ENCODE data around the gene CAPSL.

The CAPSL gene

DNA sequence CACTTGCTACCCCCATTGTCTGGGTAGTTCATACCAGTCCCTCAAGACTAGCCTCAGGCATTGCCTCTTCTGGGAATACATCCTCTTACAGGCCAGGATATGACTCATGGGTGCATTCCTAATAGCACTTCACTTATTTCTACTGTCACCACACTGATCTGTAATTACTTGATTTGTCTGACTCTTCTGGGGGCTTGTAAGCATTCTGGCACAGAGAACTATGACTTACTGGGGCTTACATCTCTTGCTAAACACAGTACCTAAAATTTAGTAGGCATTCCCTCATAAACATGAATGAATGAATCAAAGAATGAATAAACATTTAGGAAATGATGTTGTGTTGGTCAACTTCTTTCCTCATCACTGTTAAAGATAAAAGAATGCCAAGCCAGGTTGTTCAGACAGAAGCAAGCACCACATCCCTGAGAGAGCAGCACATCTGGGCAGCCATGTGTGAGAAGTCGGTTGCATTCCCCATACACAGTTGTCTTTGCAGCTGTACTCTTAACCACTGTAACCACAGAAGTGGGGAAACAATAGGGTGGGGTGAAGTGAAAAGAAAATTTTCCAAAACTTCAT lies 54.1 kb downstream of the CAPSL start:
- H3K27ac ChIP-seq = no peak overlapping the region
- TF ChIP-seq, protein P1, sequence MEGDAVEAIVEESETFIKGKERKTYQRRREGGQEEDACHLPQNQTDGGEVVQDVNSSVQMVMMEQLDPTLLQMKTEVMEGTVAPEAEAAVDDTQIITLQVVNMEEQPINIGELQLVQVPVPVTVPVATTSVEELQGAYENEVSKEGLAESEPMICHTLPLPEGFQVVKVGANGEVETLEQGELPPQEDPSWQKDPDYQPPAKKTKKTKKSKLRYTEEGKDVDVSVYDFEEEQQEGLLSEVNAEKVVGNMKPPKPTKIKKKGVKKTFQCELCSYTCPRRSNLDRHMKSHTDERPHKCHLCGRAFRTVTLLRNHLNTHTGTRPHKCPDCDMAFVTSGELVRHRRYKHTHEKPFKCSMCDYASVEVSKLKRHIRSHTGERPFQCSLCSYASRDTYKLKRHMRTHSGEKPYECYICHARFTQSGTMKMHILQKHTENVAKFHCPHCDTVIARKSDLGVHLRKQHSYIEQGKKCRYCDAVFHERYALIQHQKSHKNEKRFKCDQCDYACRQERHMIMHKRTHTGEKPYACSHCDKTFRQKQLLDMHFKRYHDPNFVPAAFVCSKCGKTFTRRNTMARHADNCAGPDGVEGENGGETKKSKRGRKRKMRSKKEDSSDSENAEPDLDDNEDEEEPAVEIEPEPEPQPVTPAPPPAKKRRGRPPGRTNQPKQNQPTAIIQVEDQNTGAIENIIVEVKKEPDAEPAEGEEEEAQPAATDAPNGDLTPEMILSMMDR (IDR thresholded peaks at IDR 0.05) = no peak
- TF ChIP-seq ZFX (IDR thresholded peaks at IDR 0.05; ENCODE audit: borderline replicate concordance) = no peak

DNA sequence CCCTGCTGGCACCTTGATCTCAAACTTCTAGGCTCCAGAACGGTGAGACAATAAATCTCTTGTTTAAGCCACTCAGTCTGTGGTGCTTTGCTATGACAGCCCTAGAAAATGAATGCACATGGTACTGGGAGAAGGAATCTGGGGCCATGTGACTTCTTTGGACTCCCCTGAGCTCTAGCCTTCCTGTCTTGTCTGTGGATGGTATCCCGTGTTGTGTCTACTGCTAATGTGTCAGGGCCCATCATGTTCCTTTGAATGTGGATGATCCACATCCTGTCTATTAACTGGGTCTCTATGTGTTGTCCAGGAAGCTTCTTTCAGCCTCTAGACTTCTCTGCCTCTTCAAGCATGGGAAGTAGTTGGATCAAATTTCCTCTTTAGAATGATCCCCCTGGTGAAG lies 56.7 kb downstream of the CAPSL start:
- no peak for TF ChIP-seq ZFX (IDR thresholded peaks at IDR 0.05; ENCODE audit: borderline replicate concordance)
- TF ChIP-seq, protein P1 (IDR thresholded peaks at IDR 0.05) = no peak
- no peak overlapping the region for H3K27ac ChIP-seq

DNA sequence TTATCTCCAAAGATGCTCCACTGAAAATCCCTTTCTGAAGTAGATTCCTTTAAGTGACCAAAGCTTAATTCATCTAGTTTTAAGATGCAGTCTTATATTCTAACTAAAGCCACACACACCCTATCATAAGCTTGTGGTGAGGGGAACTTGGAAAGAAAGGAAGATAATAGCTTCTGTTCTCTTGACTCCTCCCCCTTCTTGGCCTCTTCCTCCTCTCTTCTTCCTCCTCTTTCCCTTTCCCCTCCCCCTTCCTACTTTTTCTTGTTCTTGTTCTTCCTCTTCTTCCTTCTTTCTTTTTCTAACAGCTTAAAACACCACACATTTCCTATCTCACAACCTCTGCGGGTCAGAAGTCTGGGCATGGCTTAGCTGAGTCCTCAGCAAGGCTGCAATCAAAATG lies 58.3 kb downstream of the CAPSL start:
- TF ChIP-seq ZFX (IDR thresholded peaks at IDR 0.05; ENCODE audit: borderline replicate concordance) = no peak
- TF ChIP-seq, protein P1 (IDR thresholded peaks at IDR 0.05) = no peak
- H3K27ac ChIP-seq = no peak overlapping the region

DNA sequence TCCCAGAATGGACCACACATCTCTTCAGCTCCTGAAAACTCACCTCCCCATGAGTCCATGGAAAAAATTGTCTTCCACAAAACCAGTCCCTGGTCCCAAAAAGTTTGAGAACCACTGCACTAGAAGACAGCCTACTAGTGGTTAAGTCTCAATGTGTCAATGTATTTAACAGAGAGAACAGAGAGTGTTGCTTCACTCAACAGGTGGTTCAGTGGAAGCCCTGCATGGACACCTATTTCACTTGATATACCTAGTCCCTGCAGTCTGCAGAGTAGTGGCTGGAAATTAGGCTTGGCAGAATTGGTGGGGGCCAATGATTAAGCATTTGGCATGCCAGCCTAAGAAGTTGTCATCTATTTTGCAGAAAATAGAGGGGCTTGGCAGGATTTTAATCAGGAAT lies 58.8 kb downstream of the CAPSL start:
- no peak overlapping the region for H3K27ac ChIP-seq
- TF ChIP-seq, protein P1 (IDR thresholded peaks at IDR 0.05) = no peak
- TF ChIP-seq ZFX (IDR thresholded peaks at IDR 0.05; ENCODE audit: borderline replicate concordance) = no peak

DNA sequence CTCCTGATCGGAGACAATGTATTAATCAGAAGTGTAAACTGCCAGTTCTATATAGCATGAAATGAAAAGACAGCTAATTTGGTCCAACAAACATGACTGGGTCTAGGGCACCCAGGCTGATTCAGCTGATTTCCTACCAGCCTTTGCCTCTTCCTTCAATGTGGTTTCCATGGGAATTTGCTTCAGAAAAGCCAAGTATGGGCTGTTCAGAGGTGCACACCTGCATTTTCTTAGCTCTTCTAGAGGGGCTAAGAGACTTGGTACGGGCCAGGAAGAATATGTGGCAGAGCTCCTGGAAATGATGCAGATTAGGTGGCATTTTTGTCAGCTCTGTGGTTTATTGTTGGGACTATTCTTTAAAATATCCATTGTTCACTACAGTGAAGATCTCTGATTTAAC lies 59.3 kb downstream of the CAPSL start:
- TF ChIP-seq, protein P1 (IDR thresholded peaks at IDR 0.05) = no peak
- no peak for TF ChIP-seq ZFX (IDR thresholded peaks at IDR 0.05; ENCODE audit: borderline replicate concordance)
- no peak overlapping the region for H3K27ac ChIP-seq

DNA sequence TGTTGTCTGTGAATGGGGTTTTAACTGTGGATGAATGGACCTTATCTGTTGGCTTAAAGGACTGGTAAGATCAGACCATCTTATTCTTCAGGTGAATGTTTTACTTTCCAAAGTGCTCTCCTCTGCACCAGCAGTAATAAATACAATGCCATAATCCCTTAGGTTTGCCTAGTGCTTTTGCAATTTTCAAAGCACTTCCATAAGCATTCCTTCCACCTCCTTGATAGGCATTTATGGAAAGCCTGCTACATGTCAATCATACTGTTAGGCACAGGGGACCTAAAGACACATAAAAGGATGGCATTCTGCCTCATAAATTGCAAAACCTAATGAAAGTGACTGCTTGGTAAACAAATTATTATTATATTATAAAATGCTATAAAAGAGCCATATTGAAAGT lies 60.3 kb downstream of the CAPSL start:
- no peak overlapping the region for H3K27ac ChIP-seq
- TF ChIP-seq, protein P1 (IDR thresholded peaks at IDR 0.05) = no peak
- TF ChIP-seq ZFX (IDR thresholded peaks at IDR 0.05; ENCODE audit: borderline replicate concordance) = no peak

DNA sequence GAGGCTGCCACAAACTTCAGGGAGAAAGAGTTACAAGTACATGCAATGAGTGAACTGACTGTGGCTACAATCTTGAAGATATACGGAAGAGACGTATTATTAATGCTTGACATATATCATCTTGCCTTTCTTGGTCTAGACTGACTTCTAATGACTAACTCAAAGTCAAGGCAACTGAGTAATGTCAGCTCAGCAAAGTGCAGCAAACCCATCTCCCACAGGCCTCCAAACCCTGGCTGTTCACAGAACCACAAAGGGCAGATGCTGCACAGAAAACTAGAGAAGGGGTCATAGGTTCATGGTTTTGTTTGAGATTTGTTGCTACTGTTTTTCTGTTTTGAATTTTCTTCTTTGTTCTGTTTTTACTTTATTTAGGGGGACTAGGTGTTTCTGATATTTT lies 60.8 kb downstream of the CAPSL start:
- no peak overlapping the region for H3K27ac ChIP-seq
- TF ChIP-seq, protein P1 (IDR thresholded peaks at IDR 0.05) = no peak
- no peak for TF ChIP-seq ZFX (IDR thresholded peaks at IDR 0.05; ENCODE audit: borderline replicate concordance)

Data from 22Rv1 (cell line).